GM03348 (cell line): ENCODE measurements around the gene APEX1.

Experiments
- DNase-seq: peaks from one replicate; pipeline ENCODE4 v3.0.0; 2012; ENCODE audit warnings: low spot score

The APEX1 gene

GRCh38 chr14:20454516-20455354, at the start of gene APEX1, which contains the start of gene OSGEP:
Gene APEX1 (plus strand): TSS chr14:20455226. CDS start chr14:20455646, 420 bp downstream.
Gene OSGEP (minus strand): TSS chr14:20454812. CDS start chr14:20454683, 129 bp downstream.
- DNase-seq = peak; percentile 98

GRCh38 chr14:20409226-20409625, 45.8 kb upstream of the APEX1 start:
- DNase-seq = peak; percentile 52

- DNase-seq = no peak
These were observed 42.6 kb upstream of the APEX1 start for GRCh38 chr14:20412411-20412810.

GRCh38 chr14:20412876-20413743, 41.9 kb upstream of the APEX1 start, which contains the start of gene TEP1:
Gene TEP1 (minus strand): TSS chr14:20413501. CDS start chr14:20408439, 5,062 bp downstream.
- peak; percentile 96 for DNase-seq

- peak; percentile 31 for DNase-seq
These were observed 41.3 kb upstream of the APEX1 start for GRCh38 chr14:20413744-20414082.

- peak; percentile 75 for DNase-seq
These were observed 39.2 kb upstream of the APEX1 start for GRCh38 chr14:20415782-20416206.

GRCh38 chr14:20416223-20416622, 38.8 kb upstream of the APEX1 start:
- no peak for DNase-seq

- DNase-seq = no peak
These were observed 37.5 kb upstream of the APEX1 start for GRCh38 chr14:20417250-20418186.

GRCh38 chr14:20418501-20418909, 36.5 kb upstream of the APEX1 start:
- DNase-seq = no peak

GRCh38 chr14:20419419-20419818, 35.6 kb upstream of the APEX1 start:
- no peak for DNase-seq

GRCh38 chr14:20421267-20421666, 33.8 kb upstream of the APEX1 start:
- no peak for DNase-seq

GRCh38 chr14:20422886-20423285, 32.1 kb upstream of the APEX1 start:
- no peak for DNase-seq

- no peak for DNase-seq
These were observed 30.2 kb upstream of the APEX1 start for GRCh38 chr14:20424851-20425250.

- peak; percentile 66 for DNase-seq
These were observed 27.6 kb upstream of the APEX1 start for GRCh38 chr14:20427231-20428009.

GRCh38 chr14:20428010-20428365, 27.0 kb upstream of the APEX1 start:
- no peak for DNase-seq

- DNase-seq = no peak
These were observed 26.2 kb upstream of the APEX1 start for GRCh38 chr14:20428802-20429201.

GRCh38 chr14:20429801-20430669, 25.0 kb upstream of the APEX1 start:
- no peak for DNase-seq

GRCh38 chr14:20434701-20435581, 20.1 kb upstream of the APEX1 start:
- DNase-seq = peak; percentile 45
